22Rv1 (cell line): ENCODE measurements around the gene GMCL2.

Source experiments
- ZFX ChIP-seq: fragments of 450-650 bp; IDR thresholded peaks from 2 replicates; pipeline ENCODE4 v1.6.1; 2017; ENCODE audit warnings: antibody characterized with exemption, borderline replicate concordance
- TF ChIP-seq, protein P1 (sequence below): fragments of 450-650 bp; IDR thresholded peaks from 2 replicates; pipeline ENCODE4 v1.5.1; 2017; ENCODE audit warnings: mild to moderate bottlenecking

DNA sequence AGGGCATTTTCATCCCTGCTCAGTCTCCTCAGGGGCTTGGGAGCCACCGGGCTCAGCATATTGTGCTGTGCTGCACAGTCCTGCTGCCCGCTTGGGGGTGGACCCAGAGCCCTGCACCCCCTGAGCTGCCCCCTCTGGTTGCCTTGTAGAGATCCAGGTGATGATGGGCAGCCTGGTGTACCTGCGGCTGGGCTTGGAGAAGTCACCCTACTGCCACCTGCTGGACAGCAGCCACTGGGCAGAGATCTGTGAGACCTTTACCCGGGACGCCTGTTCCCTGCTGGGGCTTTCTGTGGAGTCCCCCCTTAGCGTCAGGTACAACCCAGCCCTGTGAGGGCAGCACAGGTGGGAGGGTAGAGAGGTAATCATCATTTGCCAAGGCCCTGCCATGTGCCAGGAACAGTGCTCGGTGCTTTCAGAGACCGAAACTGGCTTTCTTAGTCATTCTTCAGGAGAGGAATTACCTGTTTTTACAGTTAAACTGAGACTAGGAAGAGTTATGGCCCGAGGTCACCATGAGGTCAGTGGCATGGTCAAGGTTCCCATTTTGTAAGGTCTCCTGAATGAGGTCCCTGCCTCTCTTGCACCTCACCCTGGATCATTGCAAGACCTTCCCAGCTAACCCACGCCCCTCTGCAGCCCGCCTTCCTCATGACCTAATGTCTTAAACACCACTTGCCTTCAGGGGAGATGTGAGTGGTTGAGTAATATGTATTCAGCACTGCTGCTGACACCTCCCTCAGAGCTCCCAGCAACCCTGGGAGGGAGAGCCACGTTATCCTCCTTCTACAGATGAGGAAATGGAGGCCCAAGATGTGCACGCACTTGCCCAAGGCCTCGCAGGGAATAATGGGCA lies 41.0 kb downstream of the GMCL2 start:
- TF ChIP-seq, protein P1, sequence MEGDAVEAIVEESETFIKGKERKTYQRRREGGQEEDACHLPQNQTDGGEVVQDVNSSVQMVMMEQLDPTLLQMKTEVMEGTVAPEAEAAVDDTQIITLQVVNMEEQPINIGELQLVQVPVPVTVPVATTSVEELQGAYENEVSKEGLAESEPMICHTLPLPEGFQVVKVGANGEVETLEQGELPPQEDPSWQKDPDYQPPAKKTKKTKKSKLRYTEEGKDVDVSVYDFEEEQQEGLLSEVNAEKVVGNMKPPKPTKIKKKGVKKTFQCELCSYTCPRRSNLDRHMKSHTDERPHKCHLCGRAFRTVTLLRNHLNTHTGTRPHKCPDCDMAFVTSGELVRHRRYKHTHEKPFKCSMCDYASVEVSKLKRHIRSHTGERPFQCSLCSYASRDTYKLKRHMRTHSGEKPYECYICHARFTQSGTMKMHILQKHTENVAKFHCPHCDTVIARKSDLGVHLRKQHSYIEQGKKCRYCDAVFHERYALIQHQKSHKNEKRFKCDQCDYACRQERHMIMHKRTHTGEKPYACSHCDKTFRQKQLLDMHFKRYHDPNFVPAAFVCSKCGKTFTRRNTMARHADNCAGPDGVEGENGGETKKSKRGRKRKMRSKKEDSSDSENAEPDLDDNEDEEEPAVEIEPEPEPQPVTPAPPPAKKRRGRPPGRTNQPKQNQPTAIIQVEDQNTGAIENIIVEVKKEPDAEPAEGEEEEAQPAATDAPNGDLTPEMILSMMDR = peak; percentile 90
- no peak for TF ChIP-seq ZFX
